Measurements from ENCODE around the gene MPV17. TPM values are rescaled to one million over a fixed set of nuclear protein-coding genes. Genes with fewer than 3 reads are reported as not detected.

Gene MPV17
- total and polyA plus RNA-seq, 9 of the 15 experiments (the other 6 are each of a cell fraction or from before 2014, with no cell fraction given): 54.7 to 140 (median 70.2) TPM

GRCh38 chr2:27290549-27290948, 32.3 kb downstream of the MPV17 start (continued):
- TF ChIP-seq FOS (IDR thresholded peaks at IDR 0.05; ENCODE audit: extremely low read depth, insufficient read length) (no peak), MIER1 (IDR thresholded peaks at IDR 0.05; ENCODE audit: low read depth) (no peak), E2F8 (IDR thresholded peaks at IDR 0.05; ENCODE audit: low read depth, partially characterized antibody) (no peak), ZNF384 (IDR thresholded peaks at IDR 0.05; ENCODE audit: low read depth, low read length) (no peak), FOXA1 (IDR thresholded peaks at IDR 0.05; ENCODE audit: borderline replicate concordance) (no peak), POLR2B (IDR thresholded peaks at IDR 0.05; ENCODE audit: low read depth, partially characterized antibody) (no peak)

- Histone ChIP-seq H3K4me1 (replicated peaks in 1 of 2; ENCODE audit: control insufficient read depth in 2 of 2, insufficient read depth in 2 of 2, low read length in 2 of 2) (peaks cover 4 to 9% of the 10 kb centered on the region in 2 experiments; a peak in 4 of 5 replicates), H3K4me2 (ENCODE audit: insufficient read depth, low read length) (no peak overlapping the region), H3K36me3 (ENCODE audit: control insufficient read depth, insufficient read depth, low read length) (no peaks in the 10 kb centered on the region), H3K27ac (ENCODE audit: extremely low read depth, low read depth, low read length) (no peak overlapping the region), H3K27me3 (ENCODE audit: control insufficient read depth in 2 of 2, insufficient read depth in 2 of 2, low read length in 2 of 2) (no peaks in the 10 kb centered on the region), H3K9me1 (ENCODE audit: control insufficient read depth, insufficient read depth, low read length) (no peaks in the 10 kb centered on the region), H2AFZ (ENCODE audit: low read depth, low read length) (no peak overlapping the region), H3K9ac (ENCODE audit: insufficient read depth in 1 of 2, low read depth in 2 of 2, low read length in 2 of 2) (no peak overlapping the region), H3K9me3 (replicated peaks; ENCODE audit: control insufficient read depth, insufficient read depth, low read depth, low read length) (no peaks in the 10 kb centered on the region), H3K79me2 (ENCODE audit: control insufficient read depth, insufficient read depth, low read length) (no peaks in the 10 kb centered on the region), H4K20me1 (replicated peaks; ENCODE audit: control insufficient read depth, insufficient read depth, low read length) (no peaks in the 10 kb centered on the region), H3K4me3 (no peak overlapping the region)
- WGBS (ENCODE audit: insufficient coverage, low coverage, missing lambda C conversion rate): 5% methylated on average over 3 of the region's 3 CpGs
- intact Hi-C loops (cut with micrococcal nuclease) (loop anchor here (10.0 kb wide), 1 partner anchor 444 kb away; the partner anchor contains the start of gene DPYSL5), in situ Hi-C loops (cut with MboI) (loop anchor here (5.0 kb wide), 1 partner anchor 51 kb away; no protein-coding TSS in a partner anchor)
- no TSS peak for BruUV-seq (replicated peaks)
- ChIA-PET POLR2A (interaction anchor here (1.1 kb wide), 1 partner anchor 10 kb away, joined by 3 read pairs; no protein-coding TSS in a partner anchor), CTCF (ENCODE audit: low intra/inter-chr PET ratio) (no interaction called here)
- DNase-seq (ENCODE audit: extremely low read depth in 1 of 4, low spot score in 3 of 4): no peak
- no peak for FAIRE-seq
- TF ChIP-seq SRF (CRISPR knock-in tag; IDR thresholded peaks at IDR 0.05) (no peak), RBM39 (optimal IDR thresholded peaks at IDR 0.05; ENCODE audit: low read depth, low read length) (no peak), ZBTB43 (CRISPR knock-in tag; IDR thresholded peaks at IDR 0.05) (no peak), ZNF253 (CRISPR knock-in tag; conservative IDR thresholded peaks at IDR 0.05) (no peak), CC2D1A (IDR thresholded peaks at IDR 0.05) (no peak), NR2F6 (CRISPR knock-in tag; IDR thresholded peaks at IDR 0.05) (no peak)
- no peak for ATAC-seq
These were observed 34.3 kb downstream of the MPV17 start for GRCh38 chr2:27288610-27289009.

All from K562 (cell line).